Liver (tissue), 3 donors: ENCODE results near the gene KANK2.

Experiments
- CTCF ChIP-seq: fragments of 150-350 bp; IDR thresholded peaks from 2 replicates; pipeline ENCODE4 v1.5.1; 2017; ENCODE audit warnings: improper control_type of control experiment, low read depth, low read length; ENCODE audit not compliant: missing input control
- EGR1 ChIP-seq, 2 donors: IDR thresholded peaks; 2 replicates each; pipeline ENCODE4 v1.6.1; 2016 to 2018; ENCODE audit warnings: antibody characterized with exemption in 2 of 2, low read depth in 2 of 2
- GABPA ChIP-seq, 2 donors: IDR thresholded peaks in 1 of 2; conservative IDR thresholded peaks in 1 of 2; 2 replicates each; pipeline ENCODE4 v1.6.1; 2016; ENCODE audit warnings: antibody characterized with exemption in 2 of 2, mild to moderate bottlenecking in 1 of 2, moderate library complexity in 1 of 2
- HNF4A ChIP-seq, 2 donors: conservative IDR thresholded peaks; 2 replicates each; pipeline ENCODE4 v1.6.1; 2016; ENCODE audit warnings: antibody characterized with exemption in 2 of 2, mild to moderate bottlenecking in 2 of 2
- JUND ChIP-seq, 2 donors: IDR thresholded peaks; 2 replicates each; pipeline ENCODE4 v1.6.1; 2016; ENCODE audit warnings: antibody characterized with exemption in 2 of 2
- RAD21 ChIP-seq, 2 donors: IDR thresholded peaks; 2 replicates each; pipeline ENCODE4 v1.6.1; 2016; ENCODE audit warnings: antibody characterized with exemption in 2 of 2, mild to moderate bottlenecking in 2 of 2
- RXRA ChIP-seq, 2 donors: IDR thresholded peaks; 2 replicates each; pipeline ENCODE4 v1.6.1; 2017 to 2018; ENCODE audit warnings: antibody characterized with exemption in 2 of 2, mild to moderate bottlenecking in 1 of 2
- SP1 ChIP-seq: IDR thresholded peaks from 2 replicates; pipeline ENCODE4 v1.6.1; 2018; ENCODE audit warnings: antibody characterized with exemption, mild to moderate bottlenecking
- YY1 ChIP-seq: IDR thresholded peaks from 2 replicates; pipeline ENCODE4 v1.6.1; 2016; ENCODE audit warnings: antibody characterized with exemption, mild to moderate bottlenecking
- ZBTB33 ChIP-seq: IDR thresholded peaks from 2 replicates; pipeline ENCODE4 v1.6.1; 2016; ENCODE audit warnings: antibody characterized with exemption
- TF ChIP-seq, protein P1 (sequence below): IDR thresholded peaks from 2 replicates; pipeline ENCODE4 v1.6.1; 2016; ENCODE audit warnings: antibody characterized with exemption
- TF ChIP-seq, protein P2 (sequence below): IDR thresholded peaks from 2 replicates; pipeline ENCODE4 v1.6.1; 2016; ENCODE audit warnings: antibody characterized with exemption
- TF ChIP-seq, protein P3 (sequence below): IDR thresholded peaks from 2 replicates; pipeline ENCODE4 v1.6.1; 2016; ENCODE audit warnings: antibody characterized with exemption, mild to moderate bottlenecking
- donor health status: healthy.
- donor health status: healthy.

- TF ChIP-seq GABPA (IDR thresholded peaks at IDR 0.05 in 1 of 2, conservative IDR thresholded peaks at IDR 0.05 in 1 of 2) (no peak), SP1 (no peak), CTCF (no peak), RXRA (IDR thresholded peaks at IDR 0.05) (no peak), YY1 (no peak), RAD21 (IDR thresholded peaks at IDR 0.05) (no peak), ZBTB33 (no peak), EGR1 (IDR thresholded peaks at IDR 0.05; ENCODE audit: low read depth in 2 of 2) (no peak), HNF4A (conservative IDR thresholded peaks at IDR 0.05) (no peak), JUND (IDR thresholded peaks at IDR 0.05) (no peak)
- TF ChIP-seq, protein P1, sequence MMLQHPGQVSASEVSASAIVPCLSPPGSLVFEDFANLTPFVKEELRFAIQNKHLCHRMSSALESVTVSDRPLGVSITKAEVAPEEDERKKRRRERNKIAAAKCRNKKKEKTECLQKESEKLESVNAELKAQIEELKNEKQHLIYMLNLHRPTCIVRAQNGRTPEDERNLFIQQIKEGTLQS, result no peak
- TF ChIP-seq, protein P2, sequence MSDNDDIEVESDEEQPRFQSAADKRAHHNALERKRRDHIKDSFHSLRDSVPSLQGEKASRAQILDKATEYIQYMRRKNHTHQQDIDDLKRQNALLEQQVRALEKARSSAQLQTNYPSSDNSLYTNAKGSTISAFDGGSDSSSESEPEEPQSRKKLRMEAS, result no peak
- TF ChIP-seq, protein P3, sequence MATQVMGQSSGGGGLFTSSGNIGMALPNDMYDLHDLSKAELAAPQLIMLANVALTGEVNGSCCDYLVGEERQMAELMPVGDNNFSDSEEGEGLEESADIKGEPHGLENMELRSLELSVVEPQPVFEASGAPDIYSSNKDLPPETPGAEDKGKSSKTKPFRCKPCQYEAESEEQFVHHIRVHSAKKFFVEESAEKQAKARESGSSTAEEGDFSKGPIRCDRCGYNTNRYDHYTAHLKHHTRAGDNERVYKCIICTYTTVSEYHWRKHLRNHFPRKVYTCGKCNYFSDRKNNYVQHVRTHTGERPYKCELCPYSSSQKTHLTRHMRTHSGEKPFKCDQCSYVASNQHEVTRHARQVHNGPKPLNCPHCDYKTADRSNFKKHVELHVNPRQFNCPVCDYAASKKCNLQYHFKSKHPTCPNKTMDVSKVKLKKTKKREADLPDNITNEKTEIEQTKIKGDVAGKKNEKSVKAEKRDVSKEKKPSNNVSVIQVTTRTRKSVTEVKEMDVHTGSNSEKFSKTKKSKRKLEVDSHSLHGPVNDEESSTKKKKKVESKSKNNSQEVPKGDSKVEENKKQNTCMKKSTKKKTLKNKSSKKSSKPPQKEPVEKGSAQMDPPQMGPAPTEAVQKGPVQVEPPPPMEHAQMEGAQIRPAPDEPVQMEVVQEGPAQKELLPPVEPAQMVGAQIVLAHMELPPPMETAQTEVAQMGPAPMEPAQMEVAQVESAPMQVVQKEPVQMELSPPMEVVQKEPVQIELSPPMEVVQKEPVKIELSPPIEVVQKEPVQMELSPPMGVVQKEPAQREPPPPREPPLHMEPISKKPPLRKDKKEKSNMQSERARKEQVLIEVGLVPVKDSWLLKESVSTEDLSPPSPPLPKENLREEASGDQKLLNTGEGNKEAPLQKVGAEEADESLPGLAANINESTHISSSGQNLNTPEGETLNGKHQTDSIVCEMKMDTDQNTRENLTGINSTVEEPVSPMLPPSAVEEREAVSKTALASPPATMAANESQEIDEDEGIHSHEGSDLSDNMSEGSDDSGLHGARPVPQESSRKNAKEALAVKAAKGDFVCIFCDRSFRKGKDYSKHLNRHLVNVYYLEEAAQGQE, result no peak
Observed at GRCh38 chr19:11136400-11137101, 60.8 kb downstream of the KANK2 start.
